HG02588 (cell line): ENCODE measurements around the gene CCDC134.
"Not testable (repeated sequence)": the region's sequence is repeated elsewhere in the genome, so short reads cannot be mapped to it uniquely, and the experiment has no call there.

Experiments used
- ATAC-seq: cut with Tn5 transposase; IDR thresholded peaks from one replicate; pipeline ENCODE4 v1.9.1; 2021; ENCODE audit warnings: mild to moderate bottlenecking, moderate library complexity; ENCODE audit not compliant: unreplicated experiment

CCDC134 gene

GRCh38 chr22:41822317-41823057 is 22.0 kb downstream of the CCDC134 start:
- ATAC-seq = no peak

GRCh38 chr22:41823797-41824196 is 23.3 kb downstream of the CCDC134 start:
- no peak for ATAC-seq

GRCh38 chr22:41825376-41825775 is 24.9 kb downstream of the CCDC134 start:
- no peak for ATAC-seq

GRCh38 chr22:41826021-41826420 is 25.5 kb downstream of the CCDC134 start:
- ATAC-seq = no peak

- no peak for ATAC-seq
Observed at GRCh38 chr22:41826430-41827383, 26.2 kb downstream of the CCDC134 start.

GRCh38 chr22:41827671-41828070 is 27.2 kb downstream of the CCDC134 start:
- no peak for ATAC-seq

GRCh38 chr22:41828516-41828915 is 28.0 kb downstream of the CCDC134 start:
- ATAC-seq = no peak

- no peak for ATAC-seq
Observed at GRCh38 chr22:41830174-41830573, 29.7 kb downstream of the CCDC134 start.

- ATAC-seq = no peak
Observed at GRCh38 chr22:41831383-41831782, 30.9 kb downstream of the CCDC134 start.

- no peak for ATAC-seq
Observed at GRCh38 chr22:41831828-41832552, 31.5 kb downstream of the CCDC134 start.

- peak; percentile 77 for ATAC-seq
Observed at GRCh38 chr22:41832553-41833368, 32.3 kb downstream of the CCDC134 start, which contains the start of gene SREBF2. Gene SREBF2, plus strand, starts transcription at chr22:41833105. Its CDS starts 166 bp downstream, at chr22:41833271.

GRCh38 chr22:41833369-41834004 is 33.0 kb downstream of the CCDC134 start:
- peak; percentile 23 for ATAC-seq

GRCh38 chr22:41834005-41834944 is 33.8 kb downstream of the CCDC134 start:
- no peak for ATAC-seq

GRCh38 chr22:41835462-41835861 is 35.0 kb downstream of the CCDC134 start:
- ATAC-seq = not testable (repeated sequence)

GRCh38 chr22:41836551-41836950 is 36.1 kb downstream of the CCDC134 start:
- ATAC-seq = no peak

- no peak for ATAC-seq
Observed at GRCh38 chr22:41838842-41839618, 38.6 kb downstream of the CCDC134 start.

GRCh38 chr22:41840216-41840615 is 39.7 kb downstream of the CCDC134 start:
- ATAC-seq = no peak
